ENCODE measurements around the gene RPS6KA2.

The RPS6KA2 gene

GRCh38 chr6:166601956-166602355 lies 25.1 kb downstream of the RPS6KA2 start:
- DNase-seq (ENCODE audit: low read depth): no peak
- no peak overlapping the region for H3K4me3 ChIP-seq (ENCODE audit: low read depth, low read length)
- TF ChIP-seq CTCF (IDR thresholded peaks at IDR 0.05; ENCODE audit: low read depth, low read length, missing control alignments): no peak

GRCh38 chr6:166600931-166601330 lies 26.1 kb downstream of the RPS6KA2 start:
- no peak for TF ChIP-seq CTCF (IDR thresholded peaks at IDR 0.05; ENCODE audit: low read depth, low read length, missing control alignments)
- no peak overlapping the region for H3K4me3 ChIP-seq (ENCODE audit: low read depth, low read length)
- no peak for DNase-seq (ENCODE audit: low read depth)

- DNase-seq (ENCODE audit: low read depth): no peak
- H3K4me3 ChIP-seq (ENCODE audit: low read depth, low read length): no peak overlapping the region
- TF ChIP-seq CTCF (IDR thresholded peaks at IDR 0.05; ENCODE audit: low read depth, low read length, missing control alignments): no peak
Measured at GRCh38 chr6:166599205-166599604, 27.8 kb downstream of the RPS6KA2 start.

GRCh38 chr6:166598441-166599138 lies 28.5 kb downstream of the RPS6KA2 start:
- no peak for TF ChIP-seq CTCF (IDR thresholded peaks at IDR 0.05; ENCODE audit: low read depth, low read length, missing control alignments)
- no peak for DNase-seq (ENCODE audit: low read depth)

GRCh38 chr6:166597711-166598440 lies 29.2 kb downstream of the RPS6KA2 start:
- no peak for TF ChIP-seq CTCF (IDR thresholded peaks at IDR 0.05; ENCODE audit: low read depth, low read length, missing control alignments)
- H3K4me3 ChIP-seq (ENCODE audit: low read depth, low read length): no peak overlapping the region
- no peak for DNase-seq (ENCODE audit: low read depth)

More at GRCh38 chr6:166598441-166599138, 28.5 kb downstream of the RPS6KA2 start:
- H3K4me3 ChIP-seq (ENCODE audit: low read depth, low read length): no peak overlapping the region

- no peak for TF ChIP-seq CTCF (IDR thresholded peaks at IDR 0.05; ENCODE audit: low read depth, low read length, missing control alignments)
- H3K4me3 ChIP-seq (ENCODE audit: low read depth, low read length): no peak overlapping the region
- DNase-seq (ENCODE audit: low read depth): no peak
Measured at GRCh38 chr6:166596776-166597507, 30.1 kb downstream of the RPS6KA2 start.

Data from GM12864 (cell line).